Measurements from ENCODE around the gene NCAPD3.
"Not testable (repeated sequence)": the region's sequence is repeated elsewhere in the genome, so short reads cannot be mapped to it uniquely, and the experiment has no call there.

The NCAPD3 gene

GRCh38 chr11:134131628-134132244 is 92.0 kb downstream of the NCAPD3 start:
- DNase-seq (ENCODE audit: low spot score) = no peak

- no peak for DNase-seq (ENCODE audit: low spot score)
These were observed 97.4 kb downstream of the NCAPD3 start for GRCh38 chr11:134126217-134126822.

GRCh38 chr11:134125507-134125906 is 98.3 kb downstream of the NCAPD3 start:
- no peak for DNase-seq (ENCODE audit: low spot score)

DNA sequence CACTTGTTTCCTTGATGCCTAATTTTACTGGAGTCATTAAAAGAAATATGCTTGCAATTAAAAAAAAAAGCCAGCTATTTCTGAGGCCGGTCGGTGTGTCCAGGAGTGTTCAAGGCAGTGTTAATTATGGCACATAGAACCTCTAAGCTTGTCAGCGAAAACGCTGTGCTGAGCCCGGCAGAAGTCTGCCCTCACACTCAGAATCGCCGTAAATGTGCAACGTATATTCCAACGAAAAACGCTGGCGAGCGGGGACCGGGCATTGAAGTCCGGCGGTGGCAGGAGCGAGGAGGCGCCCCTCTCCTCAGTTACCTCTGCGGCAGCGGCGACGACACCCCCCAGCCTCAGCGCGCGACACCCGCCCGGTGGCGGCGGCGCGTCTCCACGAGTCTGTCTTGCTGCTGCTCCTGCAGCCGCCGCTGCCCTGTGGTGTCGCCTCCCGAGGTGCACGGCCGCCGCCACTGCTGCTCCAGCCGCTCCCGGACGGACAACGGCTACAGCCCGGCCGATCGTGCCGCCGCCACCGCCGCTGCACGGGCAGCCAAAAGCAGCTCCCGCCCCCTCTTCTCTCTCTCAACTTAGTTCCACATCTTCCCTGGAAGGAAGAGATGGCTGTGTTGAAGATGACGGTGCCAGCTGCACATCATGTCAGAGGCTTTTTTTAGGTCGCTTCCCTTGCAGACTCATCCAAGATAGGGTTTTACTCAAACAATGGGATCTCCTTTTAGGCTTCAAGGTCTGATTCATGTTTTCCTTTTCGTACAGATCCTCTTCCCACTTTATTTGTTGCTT is 98.9 kb downstream of the NCAPD3 start:
- no peak for DNase-seq (ENCODE audit: low spot score)

- no peak for DNase-seq (ENCODE audit: low spot score)
These were observed 102.7 kb downstream of the NCAPD3 start for GRCh38 chr11:134120921-134121526.

GRCh38 chr11:134120143-134120850 is 103.5 kb downstream of the NCAPD3 start:
- DNase-seq (ENCODE audit: low spot score) = no peak

DNA sequence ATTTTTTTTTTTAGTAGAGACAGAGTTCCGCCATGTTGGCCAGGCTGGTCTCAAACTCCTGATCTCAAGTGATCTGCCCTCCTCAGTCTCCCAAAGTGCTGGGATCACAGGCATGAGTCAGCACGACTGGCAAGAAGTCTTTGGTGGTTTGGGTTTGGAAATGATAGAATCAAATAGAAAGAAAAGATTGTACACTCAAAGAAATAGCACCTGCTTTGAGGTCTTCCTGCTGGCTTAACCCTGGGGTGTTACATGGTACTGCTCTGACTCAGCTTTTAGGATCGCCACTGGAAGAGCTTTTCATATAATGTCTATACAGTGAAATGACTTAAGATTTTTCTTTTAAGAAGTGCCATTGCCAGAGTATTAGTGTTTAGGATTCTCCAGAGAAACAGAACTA is 104.7 kb downstream of the NCAPD3 start:
- DNase-seq (ENCODE audit: low spot score) = no peak

GRCh38 chr11:134118006-134118405 is 105.8 kb downstream of the NCAPD3 start:
- DNase-seq (ENCODE audit: low spot score) = no peak

GRCh38 chr11:134116210-134116609 is 107.6 kb downstream of the NCAPD3 start:
- DNase-seq (ENCODE audit: low spot score) = no peak

DNA sequence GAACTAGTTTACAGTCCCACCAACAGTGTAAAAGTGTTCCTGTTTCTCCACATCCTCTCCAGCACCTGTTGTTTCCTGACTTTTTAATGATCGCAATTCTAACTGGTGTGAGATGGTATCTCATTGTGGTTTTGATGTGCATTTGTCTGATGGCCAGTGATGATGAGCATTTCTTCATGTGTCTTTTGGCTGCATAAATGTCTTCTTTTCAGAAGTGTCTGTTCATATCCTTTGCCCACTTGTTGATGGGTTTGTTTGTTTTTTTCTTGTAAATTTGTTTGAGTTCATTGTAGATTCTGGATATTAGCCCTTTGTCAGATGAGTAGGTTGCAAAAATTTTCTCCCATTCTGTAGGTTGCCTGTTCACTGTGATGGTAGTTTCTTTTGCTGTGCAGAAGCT is 110.0 kb downstream of the NCAPD3 start:
- not testable (repeated sequence) for DNase-seq (ENCODE audit: low spot score)

- DNase-seq (ENCODE audit: low spot score) = no peak
These were observed 113.4 kb downstream of the NCAPD3 start for GRCh38 chr11:134110252-134110815.

Data from hematopoietic multipotent progenitor cell treated with erythropoietin and hydrocortisone succinate and interleukin-3 and kit ligand, for 15 days (in vitro differentiated cells).